GM19467 (cell line): ENCODE measurements around the gene REC8.

Source experiments
- ATAC-seq: cut with Tn5 transposase; IDR thresholded peaks from one replicate; pipeline ENCODE4 v1.9.1; 2021; ENCODE audit warnings: mild to moderate bottlenecking, moderate library complexity; ENCODE audit not compliant: unreplicated experiment

The REC8 gene

GRCh38 chr14:24156840-24157239, 15.0 kb upstream of the REC8 start:
- ATAC-seq, result no peak

GRCh38 chr14:24157331-24157730, 14.5 kb upstream of the REC8 start:
- ATAC-seq, result no peak

DNA sequence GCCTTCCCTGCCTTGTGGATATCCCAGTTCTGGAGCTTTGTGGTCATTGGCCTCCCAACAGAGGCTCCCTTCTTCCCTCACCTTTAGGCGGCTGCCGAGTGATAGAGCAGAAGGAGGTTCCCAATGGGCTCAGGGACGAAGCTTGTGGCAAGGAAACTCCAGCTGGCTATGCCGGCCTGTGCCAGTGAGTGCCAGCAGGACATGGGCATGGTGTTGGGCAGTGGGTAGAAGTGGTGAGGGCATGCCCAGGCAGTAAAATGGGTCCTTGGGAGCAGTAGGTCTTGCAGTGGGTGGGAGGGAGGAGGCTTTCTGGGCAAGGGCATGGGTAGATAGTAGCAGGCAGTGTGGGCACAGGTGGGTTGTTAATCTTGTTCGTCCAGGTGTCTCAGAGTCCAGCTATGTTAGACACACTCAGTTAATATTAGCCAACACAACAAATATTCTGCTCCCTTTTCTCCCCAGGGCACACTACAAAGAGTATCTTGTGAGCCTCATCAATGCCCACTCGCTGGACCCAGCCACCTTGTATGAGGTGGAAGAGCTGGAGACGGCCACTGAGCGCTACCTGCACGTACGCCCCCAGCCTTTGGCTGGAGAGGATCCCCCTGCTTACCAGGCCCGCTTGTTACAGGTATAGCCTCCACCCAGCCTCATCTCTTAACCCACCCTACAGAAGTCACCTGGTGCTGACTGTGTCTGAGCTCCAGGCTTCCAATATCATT, 11.9 kb upstream of the REC8 start:
- no peak for ATAC-seq

DNA sequence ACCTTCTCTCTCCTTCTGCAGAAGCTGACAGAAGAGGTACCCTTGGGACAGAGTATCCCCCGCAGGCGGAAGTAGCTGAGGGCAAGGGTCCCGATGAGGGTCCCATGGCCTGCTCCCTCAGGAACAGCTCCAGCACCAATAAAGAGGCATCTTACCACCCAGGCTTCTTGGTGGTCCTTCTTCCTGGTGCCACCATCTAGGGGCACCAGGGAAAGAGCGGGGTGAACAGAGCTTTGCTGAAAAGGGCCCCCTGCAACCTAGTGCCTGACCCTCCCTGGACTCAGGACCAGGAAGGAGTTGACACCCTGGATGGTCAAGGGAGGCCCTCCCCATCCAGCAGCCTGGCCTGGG, 11.4 kb upstream of the REC8 start:
- no peak for ATAC-seq

GRCh38 chr14:24160850-24161804, 10.8 kb upstream of the REC8 start, which contains the start of gene IRF9:
TSS of gene IRF9 (plus strand) at chr14:24161265. CDS start at chr14:24162145, 880 bp downstream.
- ATAC-seq, result peak; percentile 81

DNA sequence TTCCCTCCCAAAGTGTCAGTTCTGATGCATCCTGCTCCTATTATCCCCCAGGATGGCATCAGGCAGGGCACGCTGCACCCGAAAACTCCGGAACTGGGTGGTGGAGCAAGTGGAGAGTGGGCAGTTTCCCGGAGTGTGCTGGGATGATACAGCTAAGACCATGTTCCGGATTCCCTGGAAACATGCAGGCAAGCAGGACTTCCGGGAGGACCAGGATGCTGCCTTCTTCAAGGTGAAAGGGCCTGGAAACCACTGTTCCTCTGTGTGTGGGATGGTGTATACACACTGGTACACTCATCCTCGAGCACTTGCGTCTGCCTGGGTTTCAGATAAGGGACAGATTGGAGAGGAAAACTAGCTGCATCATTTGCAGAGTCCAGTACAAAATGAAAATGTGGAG, 9.8 kb upstream of the REC8 start:
- no peak for ATAC-seq

GRCh38 chr14:24164518-24164991, 7.3 kb upstream of the REC8 start:
- ATAC-seq, result no peak

GRCh38 chr14:24165785-24166184, 6.1 kb upstream of the REC8 start:
- no peak for ATAC-seq

DNA sequence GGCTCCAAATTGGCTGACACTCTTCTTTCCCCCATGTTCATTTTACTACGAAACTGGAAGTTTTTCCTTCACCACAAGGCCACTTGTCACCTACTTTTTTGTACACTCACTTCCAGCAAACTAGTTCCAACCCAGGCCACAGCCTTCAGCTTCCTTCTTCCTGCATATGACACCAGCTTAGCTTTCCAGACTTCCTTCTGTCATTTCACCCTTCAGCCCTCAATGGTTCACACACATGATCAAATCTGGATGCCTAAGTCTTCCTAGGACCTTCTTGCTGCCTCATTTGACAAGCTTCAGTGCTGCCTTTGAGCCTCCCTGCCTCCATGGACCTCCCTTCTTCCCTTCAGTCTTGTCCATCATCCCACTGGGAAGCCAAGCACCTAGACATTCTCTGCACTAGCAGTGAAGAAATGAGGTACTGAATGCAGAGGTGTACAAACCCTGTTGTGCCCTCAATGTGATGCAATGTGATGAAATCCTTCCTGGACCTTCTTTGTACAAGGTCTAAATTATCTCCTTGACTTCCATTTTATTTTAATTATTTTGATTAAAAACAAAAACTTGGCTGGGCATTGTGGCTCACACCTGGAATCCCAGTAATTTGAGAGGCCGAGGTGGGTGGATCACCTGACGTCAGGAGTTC, 4.3 kb upstream of the REC8 start:
- ATAC-seq, result no peak

GRCh38 chr14:24172261-24172860, 481 bp downstream of the REC8 start:
- no peak for ATAC-seq

DNA sequence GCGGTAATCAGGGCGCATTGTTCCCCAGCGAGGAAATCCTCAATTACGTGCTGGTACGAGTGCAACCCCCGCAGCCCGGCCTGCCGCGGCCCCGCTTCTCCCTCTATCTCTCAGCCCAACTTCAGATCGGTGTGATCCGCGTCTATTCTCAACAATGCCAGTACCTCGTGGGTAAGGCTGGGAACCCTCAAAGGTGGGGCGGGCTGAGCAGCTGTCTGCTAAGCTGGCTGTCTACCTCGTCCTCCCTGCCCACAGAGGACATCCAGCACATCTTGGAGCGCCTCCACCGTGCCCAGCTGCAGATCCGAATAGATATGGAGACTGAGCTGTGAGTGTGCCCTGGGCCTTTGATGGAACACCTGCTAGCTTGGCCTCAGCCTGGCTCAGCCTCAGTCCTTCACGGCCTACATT, 996 bp downstream of the REC8 start:
- ATAC-seq, result no peak

- no peak for ATAC-seq
Measured at GRCh38 chr14:24176599-24176998, 4.7 kb downstream of the REC8 start.

GRCh38 chr14:24177041-24177825, 5.4 kb downstream of the REC8 start:
- no peak for ATAC-seq

GRCh38 chr14:24177891-24178290, 6.0 kb downstream of the REC8 start:
- no peak for ATAC-seq

- ATAC-seq, result no peak
Measured at GRCh38 chr14:24178399-24179178, 6.7 kb downstream of the REC8 start.

DNA sequence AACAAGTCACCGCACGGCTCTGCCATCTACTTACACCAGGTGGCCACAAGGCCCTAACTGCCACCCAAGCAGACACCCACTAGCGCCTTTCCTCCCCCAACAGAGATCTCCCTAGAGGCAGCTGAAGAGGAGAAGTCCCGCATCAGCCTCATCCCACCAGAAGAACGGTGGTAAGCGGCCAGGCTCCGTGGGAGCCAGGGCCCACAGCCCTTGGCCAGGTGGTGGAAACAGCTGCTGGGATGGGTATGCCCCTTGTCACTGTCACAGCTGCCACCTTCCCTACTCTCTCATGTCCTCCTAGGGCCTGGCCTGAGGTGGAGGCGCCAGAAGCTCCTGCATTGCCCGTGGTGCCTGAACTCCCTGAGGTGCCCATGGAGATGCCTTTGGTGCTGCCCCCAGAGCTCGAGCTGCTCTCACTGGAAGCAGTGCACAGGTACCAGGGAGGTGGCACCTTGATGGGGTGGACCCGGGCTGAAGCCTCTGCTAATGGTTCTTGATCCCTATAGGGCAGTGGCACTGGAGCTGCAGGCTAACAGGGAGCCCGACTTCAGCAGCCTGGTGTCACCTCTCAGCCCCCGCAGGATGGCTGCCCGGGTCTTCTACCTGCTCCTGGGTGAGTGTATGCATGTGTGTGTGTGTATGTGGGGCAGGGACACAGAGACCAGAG, 7.5 kb downstream of the REC8 start:
- no peak for ATAC-seq

- no peak for ATAC-seq
Measured at GRCh38 chr14:24179961-24180796, 8.3 kb downstream of the REC8 start.
